Astrocyte of the hippocampus (primary cell): ENCODE results near the gene FBXO7.

ENCODE experiments used
- DNase-seq: peaks from one replicate; pipeline ENCODE4 v3.0.0; 2011; ENCODE audit warnings: low read depth, low spot score

The FBXO7 gene

DNA sequence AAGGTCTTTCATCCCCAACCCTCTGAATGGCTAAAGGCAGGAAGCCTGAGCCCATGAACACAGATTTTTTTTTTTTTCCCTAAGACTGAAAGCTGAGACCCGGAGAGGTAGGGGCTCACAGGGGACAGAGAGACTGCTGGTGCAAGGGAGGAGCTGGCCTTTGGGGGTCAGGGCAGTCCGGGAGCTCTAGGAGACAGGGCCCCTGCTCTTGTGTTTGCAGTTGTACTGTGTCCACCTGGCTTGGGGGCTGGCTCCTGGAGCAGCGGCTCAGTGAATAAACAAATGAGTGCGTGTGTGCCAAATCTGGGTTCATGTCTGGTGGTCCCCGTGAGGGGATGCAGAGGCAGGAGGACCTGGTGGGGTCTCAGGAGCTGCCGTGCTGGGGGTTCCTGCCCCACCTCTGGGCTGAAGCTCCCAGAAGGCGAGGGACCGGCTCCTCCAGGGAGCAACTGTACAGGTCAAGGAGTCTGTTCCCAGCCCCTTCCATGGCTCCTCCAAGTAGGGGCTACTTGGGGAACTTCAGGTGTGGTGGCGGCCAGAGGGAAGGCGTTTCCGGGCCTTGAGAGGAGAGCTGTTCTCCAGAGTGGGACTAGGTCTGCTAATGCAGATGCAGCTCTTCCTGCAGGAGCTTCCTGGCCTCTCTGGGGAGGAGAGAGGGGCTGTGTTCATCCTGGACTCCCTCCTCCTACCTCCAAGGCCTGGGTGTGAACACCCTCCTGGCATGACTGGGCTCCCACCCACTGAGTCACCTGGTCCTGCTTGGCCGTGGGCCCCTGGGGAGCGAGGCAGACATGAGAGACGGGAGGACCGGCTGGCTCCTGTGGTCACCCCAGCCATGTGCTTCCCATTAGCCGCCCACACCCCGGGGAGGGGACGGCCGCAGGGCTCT is 57.6 kb downstream of the FBXO7 start:
- DNase-seq: peak; percentile 58

DNA sequence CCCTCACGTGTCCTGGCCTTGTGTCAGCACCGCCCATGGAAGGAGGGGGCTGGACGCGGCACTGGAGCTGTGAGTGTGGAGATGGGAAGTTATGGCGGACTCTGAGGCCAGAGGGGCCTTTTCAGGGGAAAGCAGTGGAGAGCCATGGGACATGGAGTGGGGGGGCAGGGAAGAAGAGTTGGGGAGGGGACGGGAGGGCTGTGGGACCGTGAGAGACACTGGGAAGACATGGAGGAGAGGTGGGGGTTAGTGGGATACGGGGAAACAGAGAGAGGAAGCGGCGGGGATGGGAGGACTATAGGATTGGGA is 58.2 kb downstream of the FBXO7 start:
- no peak for DNase-seq

DNA sequence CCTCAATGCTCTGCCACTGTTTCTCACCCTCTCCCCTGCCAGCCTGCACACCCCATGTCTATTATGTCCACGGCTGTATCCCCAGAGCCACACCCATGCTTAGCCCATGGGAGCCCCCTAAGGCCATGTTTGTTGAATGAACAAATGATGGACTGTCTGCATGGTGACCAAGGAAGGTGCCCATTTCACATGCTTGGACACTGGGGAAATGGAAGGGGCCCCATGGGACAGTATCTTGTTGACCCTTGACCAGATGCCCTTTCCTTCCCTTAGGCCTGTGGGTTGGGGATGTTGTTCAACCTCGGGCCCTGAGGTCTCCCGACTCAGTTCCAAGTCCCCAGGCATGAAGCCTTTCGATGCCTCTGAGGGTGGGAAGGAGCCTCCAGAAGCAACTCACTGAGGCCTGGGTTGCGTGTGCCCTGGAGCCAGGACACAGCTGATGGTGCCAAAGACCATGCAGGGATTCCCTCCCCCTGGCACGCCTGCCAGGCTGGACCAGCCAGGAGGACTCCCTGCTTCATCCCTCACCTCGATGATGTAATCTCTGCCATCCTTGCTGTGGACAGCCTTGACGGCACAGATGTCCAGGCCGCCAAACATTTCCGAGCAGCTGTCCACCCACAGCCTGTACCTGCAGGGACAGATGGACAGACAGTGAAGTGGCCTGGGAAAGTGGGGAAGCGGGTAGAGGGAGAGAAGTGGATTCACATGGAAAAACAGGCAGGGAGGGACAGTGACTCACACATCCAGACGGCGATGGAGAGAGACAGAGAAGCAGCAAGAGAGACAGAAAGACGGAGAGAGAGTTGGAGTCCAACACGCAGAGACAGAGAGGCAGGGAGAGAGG is 58.9 kb downstream of the FBXO7 start:
- peak; percentile 27 for DNase-seq

DNA sequence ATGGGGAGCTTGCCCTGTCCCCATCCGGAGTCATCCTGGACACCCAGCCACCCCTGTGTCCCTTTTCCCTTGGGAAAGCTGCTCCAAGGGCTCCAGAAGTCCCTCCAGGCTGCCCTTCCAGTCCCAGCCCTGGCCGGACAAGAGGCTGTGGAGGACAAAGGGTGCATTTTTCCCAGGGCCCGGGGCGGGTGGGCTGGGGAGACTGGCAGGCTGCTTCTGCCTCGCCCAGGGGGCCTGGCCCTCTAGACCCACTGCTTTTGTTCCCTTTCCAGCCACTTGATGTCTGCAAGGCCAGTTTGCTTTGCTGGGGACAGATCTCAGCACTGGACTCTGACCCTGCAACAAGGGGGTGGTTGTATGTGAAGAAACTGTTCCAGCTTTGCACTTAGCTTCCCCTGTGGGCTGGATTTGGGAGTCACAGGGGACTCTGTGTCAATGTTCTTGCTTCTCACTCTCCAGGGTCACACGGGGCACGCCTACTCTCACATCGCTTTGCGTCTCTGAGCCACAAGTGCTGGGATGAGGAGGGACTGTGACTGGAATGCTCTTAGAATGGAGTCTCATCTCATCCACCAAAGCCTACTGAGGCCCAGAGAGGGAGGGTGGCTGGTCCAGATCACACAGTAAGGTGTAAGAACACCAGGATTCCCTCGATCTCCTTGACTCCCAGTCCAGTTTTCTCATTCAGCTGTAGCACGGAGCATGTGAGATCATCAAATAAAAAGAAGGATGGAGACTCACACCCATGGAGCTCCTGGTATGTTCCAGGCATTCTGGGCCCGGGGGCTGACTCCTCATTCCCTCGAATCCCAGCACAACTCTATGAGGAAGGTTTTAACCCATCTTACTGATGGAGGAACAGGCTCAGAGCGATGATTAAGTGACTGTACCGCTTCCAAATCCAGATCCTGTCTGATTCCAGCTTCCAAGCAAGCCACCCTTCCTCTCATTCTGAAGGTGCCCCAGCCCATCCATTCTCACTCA is 59.9 kb downstream of the FBXO7 start:
- no peak for DNase-seq

DNA sequence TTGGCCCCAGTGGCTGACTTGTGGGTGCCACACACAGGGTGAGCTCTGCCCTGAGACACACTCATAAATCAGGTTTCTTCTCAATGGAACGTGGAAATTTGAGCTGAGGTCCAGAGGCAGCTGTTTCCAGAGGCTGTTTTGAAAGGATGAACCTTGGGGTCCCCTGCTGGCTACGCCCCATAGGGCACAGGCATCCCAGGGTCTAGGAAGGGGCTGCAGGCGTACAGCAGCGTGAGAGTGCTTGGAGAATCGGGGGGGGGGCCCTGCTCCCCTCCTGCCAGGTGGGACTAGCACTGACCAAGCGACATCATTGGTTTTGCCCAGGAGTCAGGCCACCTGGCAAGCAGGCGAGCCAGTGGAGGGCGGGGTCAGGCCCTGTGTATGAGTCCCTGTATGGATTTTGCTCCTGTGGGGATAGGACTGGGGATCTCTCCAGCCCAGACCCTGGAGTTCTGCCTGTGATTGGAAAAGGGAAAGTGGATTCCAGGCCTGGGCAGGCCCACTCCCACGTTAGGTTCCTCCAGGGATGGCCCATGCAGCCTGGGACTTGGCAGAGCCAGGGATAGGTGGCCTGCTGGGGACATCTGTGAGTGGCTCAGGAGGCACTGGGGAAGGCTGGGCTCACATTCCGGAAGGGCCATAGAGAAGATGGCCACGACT is 61.0 kb downstream of the FBXO7 start:
- no peak for DNase-seq

DNA sequence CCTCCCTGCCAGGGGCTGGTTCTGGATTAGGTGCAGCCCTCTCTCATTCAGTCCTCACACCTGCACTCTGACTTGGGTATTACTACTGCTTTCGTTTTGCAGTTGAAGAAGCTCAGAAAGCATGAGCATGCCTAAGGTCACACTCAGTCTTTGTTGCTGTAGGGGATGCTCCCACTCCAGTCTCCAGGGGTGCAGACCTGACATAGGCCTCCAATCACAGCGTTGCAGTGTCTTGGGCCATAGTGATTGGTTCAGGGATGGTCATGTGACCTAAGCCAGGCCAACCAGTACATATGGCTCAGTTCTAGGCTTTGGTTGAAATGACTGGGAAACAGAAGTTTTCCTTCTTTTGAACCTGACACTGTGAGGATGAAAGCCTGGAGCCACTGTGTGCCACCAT is 61.7 kb downstream of the FBXO7 start:
- DNase-seq: no peak

DNA sequence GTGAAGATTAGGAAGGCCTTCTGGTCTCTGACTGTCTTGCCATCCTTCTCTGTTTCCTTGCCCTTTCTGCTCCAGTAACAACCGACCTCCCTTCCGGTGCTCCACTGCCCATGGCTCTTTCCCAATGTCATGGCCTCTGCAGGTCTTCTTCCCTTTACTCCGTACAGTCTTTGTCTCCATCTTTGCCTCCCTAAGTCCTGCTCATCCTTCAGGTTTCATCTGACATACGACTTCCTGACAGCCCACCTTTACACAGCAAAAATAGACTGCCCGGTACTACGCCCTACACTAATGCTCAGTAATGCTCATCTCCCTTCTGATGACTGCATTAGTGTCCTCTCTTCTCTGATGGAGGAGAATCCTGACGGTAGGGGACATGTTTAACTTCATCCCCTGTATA is 63.9 kb downstream of the FBXO7 start:
- no peak for DNase-seq

DNA sequence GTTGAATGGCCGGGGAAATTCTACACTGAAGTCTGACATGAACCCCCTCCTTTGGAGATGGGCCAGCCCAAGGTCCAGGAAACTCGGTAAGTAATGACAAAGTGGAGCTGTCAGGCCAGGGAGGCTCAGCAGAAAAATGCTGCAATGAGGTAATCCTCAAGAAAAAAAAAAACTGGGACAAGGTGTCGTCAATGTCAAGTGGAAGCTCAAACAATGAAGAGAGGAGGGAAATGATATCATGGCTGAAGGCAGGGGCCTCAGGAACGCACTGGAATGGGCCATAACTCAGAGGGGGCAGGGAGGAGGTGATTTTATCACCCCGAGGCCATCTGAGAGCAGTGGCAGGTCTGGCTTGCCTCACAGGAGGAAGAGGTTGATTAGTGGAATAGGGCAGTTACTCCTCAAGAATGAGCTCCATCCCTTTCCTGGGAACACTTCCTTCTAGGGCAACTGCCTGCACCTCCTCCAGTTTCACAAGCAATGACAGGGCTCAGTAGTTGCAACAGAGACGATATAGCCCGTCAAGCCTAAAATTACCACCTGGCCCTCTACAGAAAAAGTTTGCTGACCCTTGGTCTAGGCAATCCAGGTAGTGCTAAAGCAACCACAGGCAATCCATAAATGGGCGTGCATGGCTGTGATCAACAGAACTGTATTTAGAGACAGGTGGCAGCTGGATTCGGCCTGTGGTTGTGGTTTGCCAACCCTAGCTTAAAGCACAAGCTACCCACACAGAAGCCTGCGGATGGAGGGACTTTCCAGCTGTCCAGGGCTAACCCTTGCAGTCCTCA is 65.2 kb downstream of the FBXO7 start:
- DNase-seq: peak; percentile 38

DNA sequence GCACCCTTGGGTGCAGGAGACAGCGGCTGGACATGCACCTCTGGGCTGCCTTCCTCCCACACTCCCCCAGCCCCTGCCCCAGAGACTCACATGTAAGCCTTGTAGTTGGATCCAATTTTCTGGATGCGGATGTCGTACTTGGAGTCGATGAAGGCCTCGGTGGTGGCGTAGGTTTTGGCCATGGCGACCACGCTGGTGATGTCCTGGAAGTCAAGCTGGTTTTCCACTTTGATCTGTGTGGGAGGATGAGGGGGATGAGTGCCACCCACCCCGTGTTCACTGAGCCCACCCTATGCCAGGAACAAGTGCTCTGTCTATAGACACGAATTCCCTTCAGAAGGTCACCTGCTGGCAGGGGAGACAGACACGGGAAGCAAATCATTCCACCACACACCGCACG is 66.9 kb downstream of the FBXO7 start:
- no peak for DNase-seq

DNA sequence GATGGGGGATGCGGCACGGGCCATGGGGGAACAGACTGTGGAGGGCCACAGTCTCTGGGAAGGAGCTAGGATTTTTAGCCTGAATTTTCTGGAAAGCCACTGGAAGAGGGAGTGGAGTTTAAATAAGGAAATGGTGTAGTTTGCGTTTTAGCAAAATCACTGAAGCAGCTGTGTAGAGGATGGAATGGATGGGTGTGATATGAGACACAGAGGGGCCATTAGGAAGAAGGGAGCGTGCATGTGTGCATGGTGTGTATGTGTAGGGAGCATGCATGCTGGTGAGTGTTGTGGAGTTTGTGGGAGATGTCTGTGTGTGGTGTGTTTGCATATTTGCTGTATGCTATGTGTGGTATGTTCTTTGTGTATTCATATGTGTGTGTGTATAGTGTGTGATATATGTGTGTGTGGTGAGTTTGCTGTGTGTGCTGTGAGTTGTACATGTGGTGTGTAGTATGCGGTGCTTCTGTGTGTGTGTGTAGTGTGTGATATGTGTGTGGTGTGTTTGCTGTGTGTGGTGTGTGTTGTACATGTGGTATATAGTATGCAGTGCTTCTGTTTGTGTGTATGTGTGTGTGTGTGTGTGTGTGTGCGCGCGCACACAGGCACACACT is 67.6 kb downstream of the FBXO7 start:
- DNase-seq: no peak

DNA sequence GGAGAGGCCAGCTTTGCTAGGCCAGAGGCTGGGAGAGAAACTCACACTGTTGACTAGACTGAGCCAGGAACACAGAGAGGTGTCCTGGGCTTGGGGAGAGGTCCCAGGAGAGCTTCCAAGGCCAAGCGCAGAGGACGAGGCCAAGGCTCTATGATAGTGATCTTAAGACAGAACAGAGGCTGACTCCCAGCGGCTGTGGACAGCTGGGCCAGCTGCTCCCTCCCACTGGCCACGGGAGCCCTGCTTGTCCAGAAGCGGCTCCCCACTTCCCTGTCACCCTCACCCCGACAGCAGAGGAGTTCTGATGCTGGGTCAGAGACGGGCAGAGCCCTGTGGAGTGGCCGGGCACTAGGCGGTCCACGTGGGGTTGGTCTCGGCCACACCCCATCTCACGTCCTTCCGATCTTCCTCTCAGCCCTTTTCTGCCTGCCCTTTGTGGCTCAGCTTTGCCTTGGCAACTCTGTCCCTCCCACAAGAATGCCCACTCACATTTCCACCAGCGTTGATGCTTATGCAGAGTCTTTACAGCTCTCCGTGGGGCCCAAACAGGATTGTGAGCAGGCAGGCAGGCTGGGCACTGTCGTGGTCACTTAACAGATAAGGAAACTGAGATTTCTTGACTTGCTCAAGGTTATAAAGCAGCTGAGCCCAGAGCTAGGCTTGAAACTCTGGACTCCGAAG is 68.2 kb downstream of the FBXO7 start:
- no peak for DNase-seq

DNA sequence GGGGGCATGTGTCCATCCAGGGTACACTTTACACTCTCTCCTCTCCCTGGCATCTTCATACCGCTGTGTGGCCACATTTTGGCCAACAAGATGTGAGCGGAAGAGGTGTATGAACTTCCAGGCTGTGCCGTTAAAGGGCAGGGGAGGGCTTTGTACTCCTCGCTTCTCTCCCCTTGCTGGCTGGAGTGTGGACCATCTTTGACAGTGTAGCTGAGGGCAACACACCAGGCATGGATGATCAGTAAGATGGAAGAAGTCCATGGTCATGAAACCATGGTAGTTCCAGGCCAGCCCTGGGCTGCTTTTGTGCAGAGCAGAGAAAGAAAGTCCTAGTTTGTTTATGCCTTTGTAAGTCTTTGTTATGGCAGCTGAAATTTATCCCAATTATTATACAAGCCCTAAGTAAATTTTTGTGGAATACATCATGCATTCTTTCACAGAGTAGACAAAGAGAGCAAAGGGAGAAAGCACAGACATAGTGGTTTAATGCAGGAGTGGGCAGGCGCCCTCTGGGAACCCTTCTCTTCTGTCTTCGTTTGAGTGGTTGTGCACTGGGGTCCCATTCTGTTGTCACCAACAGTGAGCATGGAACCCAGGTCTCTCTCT is 70.4 kb downstream of the FBXO7 start:
- DNase-seq: peak; percentile 65

DNA sequence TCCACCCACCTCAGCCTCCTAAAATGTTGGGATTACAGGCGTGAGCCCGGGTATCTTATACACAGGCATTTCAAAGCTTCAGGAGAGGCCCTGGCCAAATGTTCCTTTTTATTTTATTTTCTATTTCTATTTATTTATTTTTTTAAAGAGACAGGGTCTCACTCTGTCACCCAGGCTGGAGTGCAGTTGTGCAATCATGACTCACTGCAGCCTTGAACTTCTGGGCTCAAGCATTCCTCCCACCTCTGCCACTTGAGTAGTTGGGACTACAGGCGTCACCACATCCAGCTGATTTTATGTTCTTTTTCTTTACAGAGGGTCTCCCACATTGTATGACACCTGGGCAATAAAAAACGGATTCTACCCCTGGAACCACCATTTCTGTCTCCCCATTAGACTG is 71.2 kb downstream of the FBXO7 start:
- no peak for DNase-seq

DNA sequence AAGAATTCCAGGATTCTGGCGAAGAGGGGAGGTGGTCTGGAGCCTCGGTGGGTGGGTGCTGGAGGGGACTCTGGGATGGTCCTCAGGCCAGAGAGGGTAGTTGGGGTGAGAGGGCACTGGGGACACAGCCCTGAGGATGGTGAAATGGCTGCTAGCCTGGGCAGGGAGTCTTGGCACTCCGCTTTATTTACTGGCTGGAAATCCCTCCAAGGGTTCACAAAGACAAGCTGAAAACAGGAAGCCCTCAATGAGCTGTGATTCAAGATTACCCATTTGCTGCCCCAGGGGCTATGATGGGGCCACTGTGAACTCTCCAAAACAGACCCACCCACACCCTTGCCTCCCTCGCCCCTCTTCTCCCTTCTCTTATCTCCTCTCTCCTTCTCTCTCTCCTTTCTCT is 71.9 kb downstream of the FBXO7 start:
- DNase-seq: no peak

DNA sequence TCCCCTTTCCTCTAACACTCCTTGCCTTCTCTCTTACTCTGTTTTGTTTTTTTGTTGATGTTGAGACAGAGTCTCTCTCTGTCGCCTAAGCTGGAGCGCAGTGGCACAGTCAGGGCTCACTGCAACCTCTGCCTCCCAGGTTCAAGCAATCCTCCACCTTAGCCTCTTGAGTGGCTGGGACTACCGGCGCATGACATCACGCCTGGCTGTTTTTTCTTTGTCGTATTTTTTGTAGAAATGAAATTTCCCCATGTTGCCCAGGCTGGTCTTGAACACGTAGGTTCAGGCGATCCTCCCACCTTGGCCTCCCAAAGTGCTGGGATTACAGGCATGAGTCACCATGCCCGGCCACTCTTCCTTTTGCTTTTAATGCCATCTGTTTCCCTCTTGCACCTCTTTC is 72.3 kb downstream of the FBXO7 start:
- no peak for DNase-seq

DNA sequence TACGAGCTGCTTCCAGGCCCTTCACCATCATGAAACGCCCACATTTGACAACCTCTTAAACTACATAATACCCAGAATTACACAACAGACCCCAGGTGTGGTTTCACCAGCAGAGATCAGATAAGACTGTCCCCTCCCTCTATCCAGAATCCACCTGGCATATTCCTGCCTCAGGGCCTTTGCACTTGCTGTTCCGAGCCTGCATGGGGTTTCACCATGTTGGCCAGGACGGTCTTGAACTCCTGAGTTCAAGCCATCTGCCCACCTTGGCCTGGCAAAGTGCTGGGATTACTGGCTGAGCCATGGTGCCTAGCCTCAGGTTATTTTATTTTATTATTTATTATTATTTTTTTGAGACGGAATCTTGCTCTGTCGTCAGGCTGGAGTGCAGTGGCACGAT is 73.4 kb downstream of the FBXO7 start:
- no peak for DNase-seq
